Hepatocyte (in vitro differentiated cells): ENCODE results near the gene TMEM218. TPM values are rescaled to one million over a fixed set of nuclear protein-coding genes. Genes with fewer than 3 reads are reported as not detected.

Experiments
- DNase-seq: peaks from one replicate; pipeline ENCODE4 v3.0.0-alpha.2; 2016; ENCODE audit warnings: low spot score
- H2AFZ ChIP-seq: fragments of 200-600 bp; sonication (generic); 2 replicates; pipeline ENCODE4 v1.6.0; 2016; ENCODE audit warnings: antibody characterized with exemption, mild to moderate bottlenecking
- H3K27ac ChIP-seq: fragments of 200-600 bp; sonication (generic); 2 replicates; pipeline ENCODE4 v1.5.1; 2016; ENCODE audit warnings: mild to moderate bottlenecking
- H3K27me3 ChIP-seq: fragments of 200-600 bp; sonication (generic); 2 replicates; pipeline ENCODE4 v1.6.1; 2016
- H3K36me3 ChIP-seq: fragments of 200-600 bp; sonication (generic); replicated peaks from 2 replicates; pipeline ENCODE4 v1.5.1; 2016; ENCODE audit warnings: low read depth; ENCODE audit not compliant: insufficient read depth
- H3K4me1 ChIP-seq: fragments of 200-600 bp; sonication (generic); 2 replicates; pipeline ENCODE4 v1.5.1; 2016; ENCODE audit warnings: mild to moderate bottlenecking, moderate library complexity; ENCODE audit not compliant: insufficient read depth
- H3K4me2 ChIP-seq: fragments of 200-600 bp; sonication (generic); 2 replicates; pipeline ENCODE4 v1.6.0; 2016
- H3K4me3 ChIP-seq: fragments of 200-600 bp; sonication (generic); 2 replicates; pipeline ENCODE4 v1.5.1; 2016; ENCODE audit warnings: mild to moderate bottlenecking
- H3K79me2 ChIP-seq: fragments of 200-600 bp; sonication (generic); 2 replicates; pipeline ENCODE4 v1.6.0; 2017; ENCODE audit warnings: mild to moderate bottlenecking
- H3K9me2 ChIP-seq: fragments of 200-600 bp; sonication (generic); replicated peaks from 2 replicates; pipeline ENCODE4 v1.6.0; 2017; ENCODE audit warnings: mild to moderate bottlenecking; ENCODE audit not compliant: insufficient read depth
- H3K9me3 ChIP-seq: fragments of 200-600 bp; sonication (generic); 2 replicates; pipeline ENCODE4 v1.5.1; 2016; ENCODE audit warnings: low read depth, mild to moderate bottlenecking
- H4K20me1 ChIP-seq: fragments of 200-600 bp; sonication (generic); 2 replicates; pipeline ENCODE4 v1.6.0; 2016; ENCODE audit warnings: mild to moderate bottlenecking; ENCODE audit not compliant: insufficient read depth, poor library complexity, severe bottlenecking
- CTCF ChIP-seq: fragments of 200-600 bp; sonication (generic); IDR thresholded peaks from 2 replicates; pipeline ENCODE4 v1.5.1; 2016; ENCODE audit warnings: antibody characterized with exemption, mild to moderate bottlenecking; ENCODE audit not compliant: poor library complexity
- EZH2 ChIP-seq: fragments of 200-600 bp; sonication (generic); IDR thresholded peaks from 2 replicates; pipeline ENCODE4 v1.6.1; 2016; ENCODE audit warnings: antibody characterized with exemption, mild to moderate bottlenecking, borderline replicate concordance
- EZH2phosphoT487 ChIP-seq: fragments of 200-600 bp; sonication (generic); IDR thresholded peaks from one replicate; pipeline ENCODE4 v1.6.1; 2018; ENCODE audit warnings: antibody characterized with exemption, mild to moderate bottlenecking, low read depth, moderate library complexity; ENCODE audit not compliant: unreplicated experiment, severe bottlenecking
- WGBS: methylation state at CpG from one replicate; pipeline ENCODE4 v1.1.6; 2016; ENCODE audit warnings: low lambda C conversion rate; ENCODE audit errors: missing lambda C conversion rate; 5-methylcytosine and 5-hydroxymethylcytosine counted together
- polyA plus RNA-seq: library from polyadenylated mRNA; unstranded; fragments of >200 nt; fragmentation: Nextera tagmentation; extraction: Ambion mirVana; gene quantifications from 2 replicates; pipeline ENCODE4 v1.2.1, GENCODE V29; 2016
- total RNA-seq: library from RNA; depleted of rRNA; stranded (reverse); fragments of >200 nt; gene quantifications from 2 replicates; pipeline ENCODE4 v1.2.3, GENCODE V29; 2014

Gene TMEM218
- total and polyA plus RNA-seq, 2 experiments from 2014 or later: 20.6 to 20.7 TPM

DNA sequence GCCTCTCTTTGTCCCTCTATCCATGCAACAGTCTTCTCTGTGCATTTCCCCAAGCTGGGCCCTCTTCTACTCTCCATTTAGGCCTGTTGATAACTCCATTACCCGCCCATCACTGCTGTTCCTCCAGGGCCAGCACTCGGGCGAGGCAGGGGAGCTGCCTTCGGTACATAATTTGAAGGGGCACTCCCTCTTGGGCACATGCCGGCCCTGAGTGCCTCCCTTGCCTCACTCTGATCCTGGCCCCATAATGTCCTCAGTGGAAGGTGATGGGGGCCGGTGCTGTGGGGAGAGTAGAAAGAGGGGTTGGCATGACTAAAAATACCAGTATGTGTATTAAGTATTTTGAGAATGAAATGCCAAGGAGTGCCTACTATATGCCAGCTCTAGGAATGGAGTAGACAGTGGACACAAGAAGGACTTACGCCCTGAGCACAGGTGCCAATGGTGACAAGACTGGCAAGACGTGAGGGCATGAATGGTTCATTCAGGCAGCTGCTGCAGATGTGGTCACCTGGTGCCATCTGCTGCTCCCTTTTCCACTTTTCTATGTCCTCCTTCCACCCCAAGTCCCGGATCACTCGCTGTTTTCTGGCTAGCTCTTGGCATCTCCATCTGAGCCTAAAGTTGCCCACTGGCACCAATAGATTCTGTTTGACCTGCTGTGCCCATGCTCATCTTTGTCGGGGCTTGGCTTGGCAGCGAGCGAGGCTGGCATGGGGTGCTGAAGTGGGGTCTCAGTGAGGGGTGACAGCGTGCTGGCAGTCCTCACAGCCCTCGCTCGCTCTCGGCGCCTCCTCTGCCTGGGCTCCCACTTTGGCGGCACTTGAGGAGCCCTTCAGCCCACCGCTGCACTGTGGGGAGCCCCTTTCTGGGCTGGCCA is 22.6 kb downstream of the TMEM218 start:
- no peak overlapping the region for H3K27ac ChIP-seq
- no peak overlapping the region for H3K4me3 ChIP-seq
- H3K27me3 ChIP-seq: no peaks in the 10 kb centered on the region
- no peak overlapping the region for H2AFZ ChIP-seq
- H3K79me2 ChIP-seq: no peaks in the 10 kb centered on the region
- no peaks in the 10 kb centered on the region for H4K20me1 ChIP-seq
- 86% methylated on average over 20 of the region's 20 CpGs for WGBS
- H3K4me2 ChIP-seq: no peak overlapping the region
- H3K9me2 ChIP-seq: no peaks in the 10 kb centered on the region
- peaks cover 6% of the 10 kb centered on the region for H3K4me1 ChIP-seq
- no peaks in the 10 kb centered on the region for H3K9me3 ChIP-seq
- TF ChIP-seq EZH2phosphoT487 (no peak), CTCF (no peak), EZH2 (no peak)
- H3K36me3 ChIP-seq: no peaks in the 10 kb centered on the region
- DNase-seq: no peak

- Histone ChIP-seq H3K4me1 (peaks cover 6% of the 10 kb centered on the region), H3K79me2 (no peaks in the 10 kb centered on the region), H3K4me3 (no peak overlapping the region), H4K20me1 (no peaks in the 10 kb centered on the region), H2AFZ (no peak overlapping the region), H3K4me2 (no peak overlapping the region), H3K36me3 (no peaks in the 10 kb centered on the region), H3K27me3 (no peaks in the 10 kb centered on the region), H3K27ac (no peak overlapping the region), H3K9me3 (no peaks in the 10 kb centered on the region), H3K9me2 (no peaks in the 10 kb centered on the region)
- DNase-seq: no peak
- 82% methylated on average over 2 of the region's 2 CpGs for WGBS
- TF ChIP-seq EZH2 (no peak), EZH2phosphoT487 (no peak), CTCF (no peak)
These were observed 23.3 kb downstream of the TMEM218 start for GRCh38 chr11:125088123-125088522.

DNA sequence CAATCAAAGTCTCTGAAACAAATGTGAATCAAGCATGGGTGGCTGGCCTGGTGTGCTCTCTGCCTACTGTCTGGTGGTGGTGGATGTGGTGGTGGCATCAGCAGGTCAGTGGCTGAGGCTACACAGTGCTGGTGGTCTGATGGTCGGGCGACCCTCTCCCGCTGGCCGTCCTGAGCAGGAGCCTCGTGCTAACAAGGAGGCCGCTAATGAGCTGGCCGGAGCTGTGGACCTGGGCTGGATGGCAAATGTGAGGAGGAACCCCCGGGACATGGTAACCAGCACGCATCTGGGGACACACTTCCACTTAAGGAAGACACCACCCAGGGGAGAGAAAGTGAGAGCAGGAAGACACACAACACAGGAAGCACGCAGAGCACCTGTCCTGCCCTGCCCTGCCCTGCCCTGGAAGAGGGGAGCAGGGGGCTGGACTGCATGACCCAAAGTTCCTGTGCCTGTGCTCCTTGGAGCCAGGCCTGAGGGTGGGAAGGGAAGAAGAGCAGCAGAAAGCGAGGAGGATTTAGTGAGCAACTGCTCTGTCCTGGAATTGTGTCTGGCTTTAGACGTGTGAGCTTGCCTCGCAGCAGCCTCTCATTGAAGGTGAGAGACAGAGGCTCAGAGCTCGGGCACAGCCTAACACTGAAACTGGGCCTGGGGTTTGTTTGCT is 24.7 kb downstream of the TMEM218 start:
- Histone ChIP-seq H3K4me1 (peaks cover 6% of the 10 kb centered on the region), H3K4me3 (no peak overlapping the region), H4K20me1 (no peaks in the 10 kb centered on the region), H3K36me3 (no peaks in the 10 kb centered on the region), H3K27me3 (no peaks in the 10 kb centered on the region), H3K79me2 (no peaks in the 10 kb centered on the region), H3K4me2 (no peak overlapping the region), H3K9me2 (no peaks in the 10 kb centered on the region), H3K27ac (no peak overlapping the region), H2AFZ (no peak overlapping the region), H3K9me3 (no peaks in the 10 kb centered on the region)
- no peak for TF ChIP-seq CTCF
- TF ChIP-seq EZH2phosphoT487: no peak
- TF ChIP-seq EZH2: no peak
- no peak for DNase-seq
- 86% methylated on average over 14 of the region's 14 CpGs for WGBS
